Adrenal gland (tissue), 5 donors: Measurements from ENCODE around the gene FMO2.

Experiments
- CTCF ChIP-seq, 6 experiments: fragments of 450-650 bp in 4 of 6; fragments of 200-600 bp in 2 of 6; sonication (generic) in 1 of 6; IDR thresholded peaks; 1 replicate in 5 of 6; 2 replicates in 1 of 6; pipeline versions ENCODE4 v1.5.1 to v1.8.0; 2016 to 2021; ENCODE audit warnings: antibody characterized with exemption in 6 of 6, mild to moderate bottlenecking in 2 of 6, moderate library complexity in 1 of 6
- POLR2A ChIP-seq, 2 donors: fragments of 450-650 bp; IDR thresholded peaks; one replicate each; pipeline ENCODE4 v1.6.1; 2017; ENCODE audit warnings: antibody characterized with exemption in 2 of 2, mild to moderate bottlenecking in 2 of 2, moderate library complexity in 1 of 2
- donor health status: DM: no; HTN: no; CAD: no.

- TF ChIP-seq CTCF (IDR thresholded peaks at IDR 0.05) (no peak), POLR2A (IDR thresholded peaks at IDR 0.05) (no peak)
These were observed 17.3 kb upstream of the FMO2 start for GRCh38 chr1:171167785-171168184.
